ENCODE data around the gene RNF41. TPM values are rescaled to one million over a fixed set of nuclear protein-coding genes. Genes with fewer than 3 reads are reported as not detected.

Gene RNF41
- total and polyA plus RNA-seq, 2 of the 13 experiments (the other 11 are each of a cell fraction or from before 2014, with no cell fraction given) = 27.1 to 39.4 TPM

DNA sequence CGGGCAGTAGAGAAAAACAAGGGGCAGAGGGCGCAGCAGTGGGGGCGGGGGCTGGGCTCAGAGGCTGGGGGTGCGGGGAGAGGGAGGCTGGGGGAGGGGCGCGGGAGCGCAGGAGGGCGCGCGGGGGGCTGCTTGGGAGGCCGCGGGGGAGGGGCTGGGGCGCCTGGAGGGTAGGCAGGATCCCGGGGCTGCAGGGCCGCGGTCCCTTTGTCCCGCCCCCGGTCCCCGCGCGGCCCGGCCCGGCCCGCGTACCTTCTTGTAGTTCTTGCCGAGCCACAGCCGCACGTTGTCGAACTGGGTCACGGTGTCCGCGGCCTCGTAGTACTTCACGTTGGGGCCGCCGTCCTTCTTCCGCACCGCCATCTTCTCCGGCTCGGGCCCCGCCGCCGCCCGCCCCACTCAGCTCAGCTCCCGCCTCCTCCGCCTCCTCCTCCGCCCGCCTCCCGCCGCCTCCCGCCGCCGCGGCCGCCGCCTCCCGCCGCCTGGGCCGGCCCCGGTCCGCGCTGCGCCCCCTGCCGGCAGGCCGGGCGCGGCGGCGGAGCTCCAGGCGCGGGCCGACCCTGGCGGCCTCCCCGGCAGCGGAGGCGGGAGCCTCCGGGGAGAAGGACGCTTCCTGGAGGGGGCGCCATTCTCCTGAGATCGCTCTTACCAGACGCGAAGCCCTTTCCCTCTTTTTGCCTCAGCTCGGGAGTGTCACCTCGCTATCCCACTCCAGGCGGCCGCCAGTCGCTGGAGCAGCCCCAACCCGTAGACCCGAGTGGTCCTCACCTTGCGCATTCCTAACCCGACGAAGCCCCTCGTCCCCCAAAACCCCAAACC, 32.4 kb downstream of the RNF41 start, which contains the start of gene SMARCC2 (continued):
- TF ChIP-seq, protein P1, sequence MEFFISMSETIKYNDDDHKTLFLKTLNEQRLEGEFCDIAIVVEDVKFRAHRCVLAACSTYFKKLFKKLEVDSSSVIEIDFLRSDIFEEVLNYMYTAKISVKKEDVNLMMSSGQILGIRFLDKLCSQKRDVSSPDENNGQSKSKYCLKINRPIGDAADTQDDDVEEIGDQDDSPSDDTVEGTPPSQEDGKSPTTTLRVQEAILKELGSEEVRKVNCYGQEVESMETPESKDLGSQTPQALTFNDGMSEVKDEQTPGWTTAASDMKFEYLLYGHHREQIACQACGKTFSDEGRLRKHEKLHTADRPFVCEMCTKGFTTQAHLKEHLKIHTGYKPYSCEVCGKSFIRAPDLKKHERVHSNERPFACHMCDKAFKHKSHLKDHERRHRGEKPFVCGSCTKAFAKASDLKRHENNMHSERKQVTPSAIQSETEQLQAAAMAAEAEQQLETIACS (CRISPR knock-in tag; IDR thresholded peaks at IDR 0.05) = no peak
- no peak for TF ChIP-seq PHB2 (IDR thresholded peaks at IDR 0.05; ENCODE audit: partially characterized antibody)
- TF ChIP-seq, protein P2, sequence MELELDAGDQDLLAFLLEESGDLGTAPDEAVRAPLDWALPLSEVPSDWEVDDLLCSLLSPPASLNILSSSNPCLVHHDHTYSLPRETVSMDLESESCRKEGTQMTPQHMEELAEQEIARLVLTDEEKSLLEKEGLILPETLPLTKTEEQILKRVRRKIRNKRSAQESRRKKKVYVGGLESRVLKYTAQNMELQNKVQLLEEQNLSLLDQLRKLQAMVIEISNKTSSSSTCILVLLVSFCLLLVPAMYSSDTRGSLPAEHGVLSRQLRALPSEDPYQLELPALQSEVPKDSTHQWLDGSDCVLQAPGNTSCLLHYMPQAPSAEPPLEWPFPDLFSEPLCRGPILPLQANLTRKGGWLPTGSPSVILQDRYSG (CRISPR knock-in tag; IDR thresholded peaks at IDR 0.05) = no peak
- TF ChIP-seq ZNF558 (CRISPR knock-in tag; IDR thresholded peaks at IDR 0.05; ENCODE audit: borderline replicate concordance) = no peak
- TF ChIP-seq, protein P3, sequence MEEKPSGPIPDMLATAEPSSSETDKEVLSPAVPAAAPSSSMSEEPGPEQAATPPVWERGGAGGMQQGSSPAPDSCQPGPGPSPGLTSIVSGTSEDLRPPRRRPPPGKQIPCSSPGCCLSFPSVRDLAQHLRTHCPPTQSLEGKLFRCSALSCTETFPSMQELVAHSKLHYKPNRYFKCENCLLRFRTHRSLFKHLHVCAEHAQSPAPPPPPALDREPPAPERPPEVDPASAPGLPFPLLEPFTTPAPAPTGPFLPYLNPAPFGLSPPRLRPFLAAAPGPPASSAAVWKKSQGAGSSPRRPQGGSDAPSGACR (CRISPR knock-in tag; IDR thresholded peaks at IDR 0.05) = 0 out of 2 replicates have a peak, but pooled peaks have one; percentile 9
- TF ChIP-seq ZNF761 (CRISPR knock-in tag; conservative IDR thresholded peaks at IDR 0.05) = 0 out of 2 replicates have a peak, but pooled peaks have one; percentile 6
- no peak for TF ChIP-seq KDM5A (IDR thresholded peaks at IDR 0.05; ENCODE audit: borderline replicate concordance, low read length)
- TF ChIP-seq, protein P4, sequence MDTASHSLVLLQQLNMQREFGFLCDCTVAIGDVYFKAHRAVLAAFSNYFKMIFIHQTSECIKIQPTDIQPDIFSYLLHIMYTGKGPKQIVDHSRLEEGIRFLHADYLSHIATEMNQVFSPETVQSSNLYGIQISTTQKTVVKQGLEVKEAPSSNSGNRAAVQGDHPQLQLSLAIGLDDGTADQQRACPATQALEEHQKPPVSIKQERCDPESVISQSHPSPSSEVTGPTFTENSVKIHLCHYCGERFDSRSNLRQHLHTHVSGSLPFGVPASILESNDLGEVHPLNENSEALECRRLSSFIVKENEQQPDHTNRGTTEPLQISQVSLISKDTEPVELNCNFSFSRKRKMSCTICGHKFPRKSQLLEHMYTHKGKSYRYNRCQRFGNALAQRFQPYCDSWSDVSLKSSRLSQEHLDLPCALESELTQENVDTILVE (CRISPR knock-in tag; IDR thresholded peaks at IDR 0.05) = peak; percentile 41; the same call in 1 of the 2 replicates
- TF ChIP-seq EED (CRISPR knock-in tag; IDR thresholded peaks at IDR 0.05) = no peak
- no peak for TF ChIP-seq ZNF510 (CRISPR knock-in tag; IDR thresholded peaks at IDR 0.05; ENCODE audit: low read depth)
- peak; percentile 64; the same call in 1 of the 2 replicates for TF ChIP-seq ZNF563 (CRISPR knock-in tag; IDR thresholded peaks at IDR 0.05)
- TF ChIP-seq, protein P5, sequence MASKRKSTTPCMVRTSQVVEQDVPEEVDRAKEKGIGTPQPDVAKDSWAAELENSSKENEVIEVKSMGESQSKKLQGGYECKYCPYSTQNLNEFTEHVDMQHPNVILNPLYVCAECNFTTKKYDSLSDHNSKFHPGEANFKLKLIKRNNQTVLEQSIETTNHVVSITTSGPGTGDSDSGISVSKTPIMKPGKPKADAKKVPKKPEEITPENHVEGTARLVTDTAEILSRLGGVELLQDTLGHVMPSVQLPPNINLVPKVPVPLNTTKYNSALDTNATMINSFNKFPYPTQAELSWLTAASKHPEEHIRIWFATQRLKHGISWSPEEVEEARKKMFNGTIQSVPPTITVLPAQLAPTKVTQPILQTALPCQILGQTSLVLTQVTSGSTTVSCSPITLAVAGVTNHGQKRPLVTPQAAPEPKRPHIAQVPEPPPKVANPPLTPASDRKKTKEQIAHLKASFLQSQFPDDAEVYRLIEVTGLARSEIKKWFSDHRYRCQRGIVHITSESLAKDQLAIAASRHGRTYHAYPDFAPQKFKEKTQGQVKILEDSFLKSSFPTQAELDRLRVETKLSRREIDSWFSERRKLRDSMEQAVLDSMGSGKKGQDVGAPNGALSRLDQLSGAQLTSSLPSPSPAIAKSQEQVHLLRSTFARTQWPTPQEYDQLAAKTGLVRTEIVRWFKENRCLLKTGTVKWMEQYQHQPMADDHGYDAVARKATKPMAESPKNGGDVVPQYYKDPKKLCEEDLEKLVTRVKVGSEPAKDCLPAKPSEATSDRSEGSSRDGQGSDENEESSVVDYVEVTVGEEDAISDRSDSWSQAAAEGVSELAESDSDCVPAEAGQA (IDR thresholded peaks at IDR 0.05; ENCODE audit: low read depth) = no peak
- TF ChIP-seq, protein P5 (CRISPR knock-in tag; IDR thresholded peaks at IDR 0.05; ENCODE audit: borderline replicate concordance) = no peak
- TF ChIP-seq, protein P6, sequence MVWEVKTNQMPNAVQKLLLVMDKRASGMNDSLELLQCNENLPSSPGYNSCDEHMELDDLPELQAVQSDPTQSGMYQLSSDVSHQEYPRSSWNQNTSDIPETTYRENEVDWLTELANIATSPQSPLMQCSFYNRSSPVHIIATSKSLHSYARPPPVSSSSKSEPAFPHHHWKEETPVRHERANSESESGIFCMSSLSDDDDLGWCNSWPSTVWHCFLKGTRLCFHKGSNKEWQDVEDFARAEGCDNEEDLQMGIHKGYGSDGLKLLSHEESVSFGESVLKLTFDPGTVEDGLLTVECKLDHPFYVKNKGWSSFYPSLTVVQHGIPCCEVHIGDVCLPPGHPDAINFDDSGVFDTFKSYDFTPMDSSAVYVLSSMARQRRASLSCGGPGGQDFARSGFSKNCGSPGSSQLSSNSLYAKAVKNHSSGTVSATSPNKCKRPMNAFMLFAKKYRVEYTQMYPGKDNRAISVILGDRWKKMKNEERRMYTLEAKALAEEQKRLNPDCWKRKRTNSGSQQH (CRISPR knock-in tag; IDR thresholded peaks at IDR 0.05; ENCODE audit: low read depth) = 0 out of 2 replicates have a peak, but pooled peaks have one; percentile 13

Measured in HepG2 (cell line).